Measurements from ENCODE around the gene MGAT4B.
"Not testable (repeated sequence)": the region's sequence is repeated elsewhere in the genome, so short reads cannot be mapped to it uniquely, and the experiment has no call there.

The MGAT4B gene

DNA sequence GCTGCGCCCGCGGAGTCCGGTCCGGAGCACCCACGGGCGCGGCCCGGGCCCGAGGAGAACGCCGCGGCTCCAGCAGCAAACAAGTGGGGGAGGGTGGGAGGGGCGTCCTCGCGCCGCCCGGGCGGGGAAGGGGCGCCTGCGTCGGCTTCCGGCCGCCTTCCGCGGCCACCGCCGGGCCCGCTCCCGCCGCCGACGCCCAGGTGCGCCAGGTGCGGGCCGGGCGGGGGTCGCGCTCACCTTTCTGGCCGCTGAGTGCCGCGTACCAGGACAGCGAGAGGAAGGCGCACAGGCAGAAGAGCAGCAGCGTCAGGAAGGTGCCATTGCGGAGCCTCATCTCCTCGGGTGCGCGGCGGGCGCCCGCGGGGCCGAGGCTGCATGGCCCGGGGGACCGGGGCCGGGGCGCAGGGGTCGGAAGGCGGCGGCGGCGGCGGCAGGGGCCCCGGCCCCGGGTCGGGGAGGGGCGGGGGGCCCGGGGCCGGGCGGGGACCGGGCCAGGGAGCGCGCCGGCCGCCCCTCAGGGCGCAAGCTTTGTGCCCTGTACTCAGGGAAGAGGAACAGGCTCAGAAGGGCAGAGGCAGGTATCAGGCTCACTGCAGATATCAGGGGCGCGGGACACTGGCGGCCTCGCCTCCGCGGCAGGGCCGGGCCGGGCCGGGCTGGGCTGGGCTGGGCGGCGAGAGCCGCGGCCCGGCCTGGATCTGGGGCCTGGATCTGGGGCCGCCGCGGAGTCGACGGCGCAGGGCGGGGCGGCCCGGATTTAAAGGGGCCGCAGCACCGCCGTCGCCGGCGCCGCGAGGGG, at the start of gene MGAT4B:
Gene MGAT4B, minus strand, starts transcription at position 617 of the 799 bp plus-strand sequence. Its CDS starts 283 bp downstream, at position 334.
- in situ Hi-C loops (cut with HindIII; ENCODE audit: low sequenced_read_pairs): loop anchor here (5.0 kb wide), 1 partner anchor 49 kb away; no protein-coding TSS in a partner anchor

DNA sequence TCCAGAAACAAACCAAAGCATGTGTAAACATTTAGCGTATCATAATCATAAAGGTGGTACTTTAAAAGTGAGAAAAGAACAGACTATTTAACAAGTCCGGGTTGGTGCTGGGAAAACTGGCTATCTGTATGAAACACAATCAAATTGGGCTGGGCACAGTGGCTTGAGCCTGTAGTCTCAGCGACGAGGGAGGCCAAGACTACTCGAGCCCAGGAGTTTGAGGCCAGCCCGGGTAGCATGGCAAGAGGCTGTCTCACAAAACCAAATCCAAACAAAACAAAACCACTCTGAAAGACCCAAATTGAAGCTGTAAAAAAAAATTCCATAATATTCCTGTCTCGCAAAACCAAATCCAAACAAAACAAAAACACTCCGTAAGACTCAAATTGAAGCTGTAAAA, 47.7 kb upstream of the MGAT4B start:
- in situ Hi-C loops (cut with HindIII; ENCODE audit: low sequenced_read_pairs): no loop called here

DNA sequence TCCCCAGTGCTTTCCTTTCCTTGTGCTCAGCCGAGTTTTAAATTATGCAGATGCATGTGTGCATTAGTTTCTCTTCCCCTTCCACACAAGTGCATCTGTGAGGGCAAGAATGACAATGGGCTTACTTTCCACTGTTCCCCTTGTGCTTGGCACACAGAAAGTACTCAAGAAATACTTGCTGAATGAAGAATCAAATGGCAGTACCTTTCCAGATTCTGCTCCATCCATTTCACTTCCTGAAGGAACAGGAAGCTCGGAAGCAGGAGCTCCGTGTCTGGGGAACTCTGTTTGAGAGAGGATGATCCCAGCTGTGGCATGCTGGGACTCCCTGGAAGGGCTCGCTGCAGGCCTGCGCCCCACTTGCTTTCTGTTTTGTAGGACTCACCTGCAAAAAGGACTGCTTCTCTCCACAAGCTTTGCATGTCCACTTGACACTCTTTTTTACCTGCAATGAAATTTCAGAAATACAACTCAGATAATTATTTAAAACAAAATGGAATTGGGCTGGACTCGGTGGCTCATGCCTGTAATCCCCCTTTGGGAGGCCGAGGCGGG, 46.4 kb upstream of the MGAT4B start:
- in situ Hi-C loops (cut with HindIII; ENCODE audit: low sequenced_read_pairs): no loop called here

DNA sequence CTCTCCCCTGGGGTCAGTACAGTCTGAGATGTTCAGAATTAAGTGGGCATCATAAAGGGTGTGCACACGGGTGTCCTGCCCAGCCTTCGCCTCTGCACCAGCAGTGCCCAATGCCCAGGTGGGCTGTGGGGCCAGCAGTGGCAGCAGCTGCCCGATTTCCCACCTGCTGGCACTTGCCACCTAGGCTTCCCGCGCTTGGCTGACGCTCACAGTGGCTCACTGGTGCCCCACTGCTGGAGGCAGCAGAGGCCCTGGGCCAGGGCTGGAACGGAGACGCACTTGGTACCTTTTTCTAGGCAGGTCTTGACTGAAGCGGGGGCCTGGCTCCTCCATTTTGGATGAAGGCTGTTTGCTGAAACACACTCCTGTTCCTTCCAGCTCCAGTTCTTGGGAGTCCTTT, 35.0 kb upstream of the MGAT4B start:
- in situ Hi-C loops (cut with HindIII; ENCODE audit: low sequenced_read_pairs): no loop called here

DNA sequence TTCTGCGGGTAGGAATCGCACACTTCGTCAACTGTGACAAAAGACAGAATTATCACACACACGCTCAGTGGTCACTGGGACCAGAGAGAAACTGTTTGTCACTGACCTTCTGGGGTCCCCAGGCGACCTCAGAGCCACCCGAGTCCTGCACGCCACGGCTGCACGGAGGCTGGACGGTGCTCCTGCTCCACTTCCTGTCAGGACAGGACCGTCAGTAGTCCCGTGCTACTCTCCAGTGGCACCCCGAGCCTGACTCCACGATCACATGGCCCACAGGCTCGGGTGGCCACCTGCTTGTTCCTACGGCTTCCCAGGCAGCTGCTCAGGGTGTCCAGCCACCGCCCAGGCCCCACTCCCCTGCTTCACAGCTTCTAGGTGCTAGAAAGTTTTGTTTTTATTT, 34.1 kb upstream of the MGAT4B start:
- in situ Hi-C loops (cut with HindIII; ENCODE audit: low sequenced_read_pairs): no loop called here

DNA sequence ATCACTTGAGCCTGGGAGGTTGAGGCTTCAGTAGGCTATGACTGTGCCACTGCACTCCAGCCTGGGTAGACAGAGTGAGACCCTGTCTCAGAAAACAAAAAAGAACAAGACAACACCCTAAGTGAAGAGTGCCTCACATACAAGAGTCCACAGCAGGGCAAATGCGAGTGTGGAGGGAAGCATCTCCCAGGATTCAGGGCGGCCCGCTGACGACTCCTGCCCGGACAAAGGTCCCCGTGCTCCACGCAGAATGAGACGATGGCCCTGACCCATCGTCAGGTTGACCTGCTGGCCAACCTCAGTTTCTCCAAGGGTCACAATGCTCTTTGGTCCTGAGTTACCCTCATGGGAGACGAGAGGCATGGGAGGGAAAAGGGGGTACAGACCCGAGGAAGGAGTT, 33.7 kb upstream of the MGAT4B start:
- in situ Hi-C loops (cut with HindIII; ENCODE audit: low sequenced_read_pairs): no loop called here

DNA sequence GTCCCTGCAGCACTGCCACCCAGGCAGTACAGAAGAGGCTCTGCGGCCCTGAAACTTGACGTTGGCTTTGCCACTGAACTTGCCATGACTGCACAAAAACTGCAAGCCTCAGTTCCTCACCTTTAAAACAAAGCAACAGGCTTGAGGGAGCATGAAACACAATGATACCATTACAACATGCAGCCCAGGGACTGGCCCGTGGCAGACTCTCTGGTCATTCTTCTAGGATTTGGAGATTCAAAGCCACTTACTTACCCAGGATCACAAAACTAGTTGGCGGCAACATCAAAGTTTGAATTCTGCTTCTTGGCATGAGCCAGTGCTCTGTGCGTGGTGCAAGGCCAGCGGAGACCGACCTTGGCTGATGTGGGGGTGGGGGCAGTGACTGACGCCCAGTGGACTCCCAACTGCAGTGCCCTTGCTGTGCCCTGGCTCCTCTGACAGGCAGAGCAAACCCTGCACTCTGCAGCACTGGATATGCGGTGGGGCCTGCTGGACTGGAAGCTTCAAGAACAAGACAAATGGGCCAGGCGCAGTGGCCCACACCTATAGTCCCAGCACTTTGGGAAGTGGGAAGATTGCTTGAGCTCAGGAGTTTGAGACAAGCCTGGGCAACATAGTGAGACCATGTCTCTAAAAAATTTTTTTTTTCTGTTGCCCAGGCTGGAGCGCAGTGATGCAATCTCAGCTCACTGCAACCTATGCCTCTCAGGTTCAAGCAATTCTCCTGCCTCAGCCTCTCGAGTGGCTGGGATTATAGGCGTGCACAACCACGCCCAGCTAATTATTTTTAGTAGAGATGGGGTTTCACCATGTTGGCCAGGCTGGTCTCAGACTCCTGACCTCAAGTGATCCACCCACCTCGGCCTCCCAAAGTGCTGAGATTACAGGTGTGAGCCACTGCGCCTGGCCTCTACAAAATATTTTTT, 32.9 kb upstream of the MGAT4B start:
- in situ Hi-C loops (cut with HindIII; ENCODE audit: low sequenced_read_pairs): no loop called here

DNA sequence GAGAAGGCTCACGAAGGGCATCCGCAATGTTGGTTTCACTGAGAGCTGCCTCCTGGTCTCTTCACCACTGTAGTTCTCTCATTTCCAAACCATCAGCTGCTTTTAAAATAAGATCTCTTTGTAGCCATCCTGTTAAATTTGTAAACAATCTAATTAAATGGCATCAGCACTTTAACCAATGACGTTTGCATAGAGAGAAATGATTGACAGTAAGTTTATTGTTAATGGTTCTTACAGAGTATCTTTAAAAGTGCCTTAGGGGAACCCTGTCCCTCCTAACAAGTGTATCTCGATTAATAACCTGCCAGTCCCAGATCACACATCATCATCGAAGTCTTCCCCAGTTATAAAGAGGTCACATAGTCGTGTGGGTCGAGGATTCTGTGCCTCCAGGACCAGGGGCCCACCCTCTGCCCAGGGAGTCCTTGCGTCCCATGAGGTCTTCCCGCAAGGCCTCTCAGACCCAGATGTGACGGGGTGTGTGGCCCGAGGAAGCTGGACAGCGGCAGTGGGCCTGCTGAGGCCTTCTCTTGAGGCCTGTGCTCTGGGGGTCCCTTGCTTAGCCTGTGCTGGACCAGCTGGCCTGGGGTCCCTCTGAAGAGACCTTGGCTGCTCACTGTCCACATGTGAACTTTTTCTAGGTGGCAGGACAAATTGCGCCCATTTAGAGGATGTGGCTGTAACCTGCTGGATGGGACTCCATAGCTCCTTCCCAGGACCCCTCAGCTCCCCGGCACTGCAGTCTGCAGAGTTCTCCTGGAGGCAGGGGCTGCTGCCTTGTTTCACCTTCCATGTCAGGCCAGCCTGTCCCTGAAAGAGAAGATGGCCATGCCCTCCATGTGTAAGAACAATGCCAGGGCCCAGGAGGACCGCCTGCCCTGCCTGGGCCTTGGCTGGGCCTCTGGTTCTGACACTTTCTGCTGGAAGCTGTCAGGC, 30.7 kb upstream of the MGAT4B start:
- in situ Hi-C loops (cut with HindIII; ENCODE audit: low sequenced_read_pairs): no loop called here

DNA sequence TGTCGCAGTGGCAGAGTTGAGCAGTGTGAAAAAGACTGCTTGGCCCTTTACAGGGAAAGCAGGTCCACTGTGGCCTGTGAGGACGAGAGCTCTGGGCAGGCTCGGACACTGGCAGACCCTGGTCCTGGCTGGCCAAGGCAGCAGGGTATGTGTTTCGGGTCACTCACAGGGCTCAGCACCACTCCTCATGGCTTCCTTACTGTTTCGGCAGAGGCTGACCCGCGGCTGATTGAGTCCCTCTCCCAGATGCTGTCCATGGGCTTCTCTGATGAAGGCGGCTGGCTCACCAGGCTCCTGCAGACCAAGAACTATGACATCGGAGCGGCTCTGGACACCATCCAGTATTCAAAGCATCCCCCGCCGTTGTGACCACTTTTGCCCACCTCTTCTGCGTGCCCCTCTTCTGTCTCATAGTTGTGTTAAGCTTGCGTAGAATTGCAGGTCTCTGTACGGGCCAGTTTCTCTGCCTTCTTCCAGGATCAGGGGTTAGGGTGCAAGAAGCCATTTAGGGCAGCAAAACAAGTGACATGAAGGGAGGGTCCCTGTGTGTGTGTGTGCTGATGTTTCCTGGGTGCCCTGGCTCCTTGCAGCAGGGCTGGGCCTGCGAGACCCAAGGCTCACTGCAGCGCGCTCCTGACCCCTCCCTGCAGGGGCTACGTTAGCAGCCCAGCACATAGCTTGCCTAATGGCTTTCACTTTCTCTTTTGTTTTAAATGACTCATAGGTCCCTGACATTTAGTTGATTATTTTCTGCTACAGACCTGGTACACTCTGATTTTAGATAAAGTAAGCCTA, 29.8 kb upstream of the MGAT4B start:
- in situ Hi-C loops (cut with HindIII; ENCODE audit: low sequenced_read_pairs): no loop called here

DNA sequence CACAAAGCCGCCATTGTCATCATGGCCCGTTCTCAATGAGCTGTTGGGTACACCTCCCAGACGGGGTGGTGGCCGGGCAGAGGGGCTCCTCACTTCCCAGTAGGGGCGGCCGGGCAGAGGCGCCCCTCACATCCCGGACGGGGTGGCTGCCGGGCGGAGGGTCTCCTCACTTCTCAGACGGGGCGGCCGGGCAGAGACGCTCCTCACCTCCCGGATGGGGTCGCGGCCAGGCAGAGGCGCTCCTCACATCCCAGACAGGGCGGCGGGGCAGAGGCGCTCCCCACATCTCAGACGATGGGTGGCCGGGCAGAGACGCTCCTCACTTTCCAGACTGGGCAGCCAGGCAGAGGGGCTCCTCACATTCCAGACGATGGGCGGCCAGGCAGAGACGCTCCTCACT, 28.2 kb upstream of the MGAT4B start:
- in situ Hi-C loops (cut with HindIII; ENCODE audit: low sequenced_read_pairs): not testable (repeated sequence)

DNA sequence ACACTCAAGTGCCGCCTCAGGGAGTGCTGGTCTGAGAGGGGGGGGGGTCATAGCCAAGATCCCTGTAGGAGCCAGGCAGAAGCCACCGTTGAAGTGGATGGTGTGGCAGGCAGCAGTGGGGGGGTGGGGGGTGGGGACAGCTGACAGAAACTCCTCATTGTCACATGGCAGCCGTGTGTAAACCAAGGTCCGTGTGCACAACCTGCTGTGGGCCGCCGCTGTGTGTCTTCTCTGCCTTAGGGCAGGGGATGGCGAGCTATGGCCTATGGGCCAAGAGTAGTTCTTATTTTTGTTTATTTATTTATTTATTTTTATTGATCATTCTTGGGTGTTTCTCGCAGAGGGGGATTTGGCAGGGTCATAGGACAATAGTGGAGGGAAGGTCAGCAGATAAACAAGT, 27.5 kb upstream of the MGAT4B start:
- in situ Hi-C loops (cut with HindIII; ENCODE audit: low sequenced_read_pairs): no loop called here

DNA sequence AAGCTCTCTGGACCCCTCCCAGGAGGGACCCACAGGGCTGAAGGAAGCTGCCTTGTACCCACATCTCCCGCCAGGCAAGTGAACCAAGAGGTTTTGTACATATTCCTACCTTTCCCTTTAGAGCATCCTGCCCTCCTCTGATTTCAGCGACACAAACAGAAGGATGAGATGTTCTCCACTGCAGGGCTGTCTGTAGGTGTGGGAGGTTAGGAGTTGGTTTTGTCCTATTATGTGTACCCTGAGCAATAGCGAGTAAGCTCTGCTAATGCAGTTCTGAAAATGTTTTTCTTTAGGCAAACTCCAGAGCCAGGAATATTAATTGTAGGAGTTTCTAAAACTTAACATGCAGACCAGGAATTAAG, 27.0 kb upstream of the MGAT4B start:
- in situ Hi-C loops (cut with HindIII; ENCODE audit: low sequenced_read_pairs): no loop called here

DNA sequence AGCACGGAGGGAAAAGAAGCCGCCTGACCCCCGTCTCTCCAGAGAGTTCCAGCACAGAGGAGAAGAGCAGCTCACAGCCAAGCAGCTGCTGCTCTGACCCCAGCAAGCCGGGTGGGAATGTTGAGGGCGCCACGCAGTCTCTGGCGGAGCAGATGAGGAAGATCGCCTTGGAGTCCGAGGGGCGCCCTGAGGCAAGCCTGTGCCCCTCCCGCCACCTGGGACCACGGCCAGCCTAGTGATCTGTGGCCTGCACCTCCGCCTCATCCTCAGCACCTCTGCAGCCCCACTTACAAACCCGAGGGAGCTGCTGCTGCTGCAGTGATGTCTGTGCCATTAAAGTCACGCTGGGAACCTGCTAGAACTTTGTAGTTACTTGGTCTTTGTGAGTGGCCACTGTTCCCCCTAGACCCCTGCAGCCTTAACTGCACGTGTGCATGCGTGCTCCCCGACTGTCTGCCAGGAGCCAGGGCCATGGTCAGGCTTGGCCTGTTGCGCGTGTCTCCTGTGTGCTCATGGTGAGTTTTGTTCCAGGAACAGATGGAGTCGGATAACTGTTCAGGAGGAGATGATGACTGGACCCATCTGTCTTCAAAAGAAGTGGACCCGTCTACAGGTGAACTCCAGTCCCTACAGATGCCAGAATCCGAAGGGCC, 26.5 kb upstream of the MGAT4B start:
- in situ Hi-C loops (cut with HindIII; ENCODE audit: low sequenced_read_pairs): no loop called here

DNA sequence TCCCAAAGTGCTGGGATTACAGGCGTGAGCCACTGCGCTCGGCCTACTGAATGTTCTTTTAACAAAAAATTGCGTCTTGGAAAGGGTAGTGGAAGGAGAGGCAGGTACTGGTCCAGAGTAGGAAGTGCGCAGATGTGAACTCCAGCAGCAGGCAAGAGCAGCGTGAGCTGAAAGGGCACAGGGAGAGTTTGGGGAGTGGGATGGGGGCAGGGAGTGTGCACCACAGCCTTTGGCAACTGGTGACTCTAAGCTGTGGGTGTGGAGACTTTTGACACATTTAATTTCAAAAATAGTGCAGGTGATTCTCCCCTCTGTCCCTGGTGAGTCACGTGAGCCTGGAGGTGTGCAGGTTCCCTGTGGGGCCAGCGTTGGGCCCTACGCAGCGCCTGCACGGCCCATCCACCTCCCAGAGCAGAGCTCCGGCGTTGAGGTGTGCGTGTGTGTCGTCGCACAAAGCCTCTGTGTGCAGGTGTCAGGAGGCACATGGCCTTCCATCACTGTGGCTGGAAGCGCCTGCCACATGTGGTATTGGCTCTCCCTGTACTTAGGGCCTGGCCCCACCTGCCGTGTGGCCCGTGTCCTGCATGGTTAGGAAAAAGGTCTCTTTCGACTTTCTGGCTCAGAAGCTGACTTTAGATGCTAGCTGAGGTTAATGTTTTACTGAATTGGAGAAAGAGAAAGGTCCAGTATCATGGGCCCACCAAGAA, 25.5 kb upstream of the MGAT4B start:
- in situ Hi-C loops (cut with HindIII; ENCODE audit: low sequenced_read_pairs): no loop called here

DNA sequence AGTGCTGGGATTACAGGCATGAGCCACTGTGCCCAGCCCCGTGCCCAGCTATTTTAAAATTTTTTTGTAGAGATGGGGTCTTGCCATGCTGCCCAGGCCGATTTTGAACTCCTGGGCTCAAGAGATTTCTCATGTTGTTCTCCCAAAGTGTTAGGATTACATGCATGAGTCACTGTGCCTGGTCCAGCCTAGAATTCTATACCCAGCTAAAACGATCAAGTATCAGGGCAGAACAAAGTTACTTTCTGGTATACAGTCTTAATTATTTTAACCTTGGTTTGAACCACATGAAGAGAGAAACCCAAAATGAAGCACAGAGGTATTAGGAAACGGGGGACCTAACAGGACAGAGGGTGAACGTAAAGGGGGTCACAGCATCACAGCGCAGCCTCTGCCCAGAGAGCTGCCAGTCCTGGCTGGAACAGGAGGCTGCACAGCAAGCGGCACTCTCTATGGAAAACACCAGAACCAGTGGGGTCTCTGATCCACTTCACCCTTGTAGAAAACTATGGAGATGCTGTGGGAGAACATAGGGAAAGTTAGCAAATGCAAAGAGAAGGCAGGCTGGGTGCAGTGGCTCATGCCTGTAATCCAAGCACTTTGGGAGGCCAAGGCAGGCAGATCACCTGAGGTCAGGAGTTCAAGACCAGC, 24.3 kb upstream of the MGAT4B start:
- in situ Hi-C loops (cut with HindIII; ENCODE audit: low sequenced_read_pairs): no loop called here

DNA sequence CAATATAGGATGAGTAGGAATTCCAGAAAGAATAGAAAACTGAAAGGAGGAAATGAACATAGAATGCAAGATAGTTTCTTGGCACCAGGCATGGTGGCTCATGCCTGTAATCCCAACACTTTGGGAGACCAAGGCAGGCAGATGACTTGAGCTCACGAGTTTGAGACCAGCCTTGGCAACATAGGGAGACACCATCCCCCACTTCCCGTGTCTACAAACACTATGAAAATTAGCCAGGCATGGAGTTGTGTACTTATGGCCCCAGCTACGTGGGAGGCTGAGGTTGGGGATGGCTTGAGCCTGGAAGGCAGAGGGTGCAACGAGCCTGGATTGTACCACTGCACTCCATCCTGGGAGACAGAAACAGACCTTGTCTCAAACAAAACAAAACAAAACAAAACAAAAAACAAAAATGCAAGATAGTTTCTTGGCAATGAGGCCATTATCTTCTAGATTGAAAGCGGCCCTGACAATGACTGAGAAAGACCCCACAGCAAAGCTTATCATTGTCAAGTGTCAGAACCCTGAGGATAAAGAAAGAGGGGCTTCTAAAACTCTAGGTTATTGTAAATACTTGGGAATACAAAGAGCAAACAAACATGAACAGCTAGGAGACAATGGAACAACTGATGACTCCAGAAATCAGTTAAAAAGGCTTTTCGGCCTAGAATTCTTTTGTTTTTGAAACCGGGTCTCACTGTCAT, 23.2 kb upstream of the MGAT4B start:
- in situ Hi-C loops (cut with HindIII; ENCODE audit: low sequenced_read_pairs): loop anchor here (5.0 kb wide), 3 partner anchors 52 to 92 kb away; no protein-coding TSS in a partner anchor

DNA sequence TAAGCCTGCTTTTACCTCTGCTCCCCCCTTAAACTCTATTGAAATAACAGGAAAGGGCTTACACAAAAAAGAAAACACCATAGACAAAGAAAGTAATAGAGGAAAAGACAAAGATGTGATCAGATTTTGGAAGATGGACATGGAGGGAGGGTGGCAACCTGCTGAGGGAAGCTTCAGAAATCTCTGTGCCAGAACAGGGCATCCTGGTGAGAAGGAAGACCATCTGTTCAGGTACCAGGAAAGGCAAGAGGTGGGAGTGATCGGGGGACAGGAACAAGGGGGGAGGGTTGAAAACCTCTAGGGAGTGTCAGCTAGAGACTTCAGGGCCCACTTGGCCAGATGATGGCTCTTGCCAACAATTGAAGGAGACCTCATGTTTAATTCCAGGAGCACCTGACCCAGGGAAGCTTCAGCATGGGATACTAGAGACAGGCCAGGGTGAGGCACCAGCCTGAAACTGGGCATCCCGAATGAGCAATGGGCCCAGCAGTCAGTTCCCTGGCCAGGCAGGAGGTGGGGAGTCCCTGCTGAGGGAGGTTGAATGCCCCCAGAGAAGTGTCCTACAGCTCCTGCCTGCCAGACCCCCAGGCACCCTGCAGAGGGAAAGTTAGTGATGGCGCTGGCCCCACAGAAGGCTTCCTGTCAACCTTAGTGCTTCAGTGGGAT, 22.2 kb upstream of the MGAT4B start:
- in situ Hi-C loops (cut with HindIII; ENCODE audit: low sequenced_read_pairs): loop anchor here (5.0 kb wide), 3 partner anchors 53 to 93 kb away; no protein-coding TSS in a partner anchor
